H1 (cell line): ENCODE measurements around the gene SRGAP3. TPM values are rescaled to one million over a fixed set of nuclear protein-coding genes. Genes with fewer than 3 reads are reported as not detected.

Source experiments
- BCL11A ChIP-seq, 2 experiments: IDR thresholded peaks; one replicate each; pipeline ENCODE4 v1.6.1; 2011; ENCODE audit warnings: low read depth in 2 of 2, low read length in 2 of 2, mild to moderate bottlenecking in 2 of 2
- CBX8 ChIP-seq: fragments of 300-800, 300-1000 bp; sonication (generic); IDR thresholded peaks from 2 replicates; pipeline ENCODE4 v1.7.1; 2016; ENCODE audit warnings: low read depth, low read length, borderline replicate concordance
- CHD1 ChIP-seq: IDR thresholded peaks from 2 replicates; pipeline ENCODE4 v1.6.1; 2012; ENCODE audit warnings: low read depth, low read length, improper control_type of control experiment
- CREB1 ChIP-seq: IDR thresholded peaks from 2 replicates; pipeline ENCODE4 v1.6.1; 2012; ENCODE audit warnings: inconsistent platforms
- HDAC6 ChIP-seq: IDR thresholded peaks from one replicate; pipeline ENCODE4 v1.7.1; 2012; ENCODE audit warnings: low read depth, mild to moderate bottlenecking, inconsistent platforms, low read length, moderate library complexity
- KDM4A ChIP-seq: IDR thresholded peaks from one replicate; pipeline ENCODE4 v1.7.1; 2012; ENCODE audit warnings: low read depth, mild to moderate bottlenecking, moderate library complexity, low read length, inconsistent platforms; ENCODE audit not compliant: severe bottlenecking
- NRF1 ChIP-seq: IDR thresholded peaks from 2 replicates; pipeline ENCODE4 v1.6.1; 2011; ENCODE audit warnings: mild to moderate bottlenecking, low read depth, low read length, improper control_type of control experiment
- RAD21 ChIP-seq, 2 experiments: IDR thresholded peaks in 1 of 2; conservative IDR thresholded peaks in 1 of 2; 2 replicates each; pipeline ENCODE4 v1.6.1; 2011; ENCODE audit warnings: low read depth in 2 of 2, low read length in 2 of 2, improper control_type of control experiment in 1 of 2, inconsistent platforms in 1 of 2, mild to moderate bottlenecking in 1 of 2, moderate library complexity in 1 of 2
- SUZ12 ChIP-seq: fragments of 200-600 bp; sonication (generic); IDR thresholded peaks from 2 replicates; pipeline ENCODE4 v1.6.1; 2012; ENCODE audit warnings: mild to moderate bottlenecking, inconsistent platforms, low read length, moderate library complexity, mixed read lengths
- polyA plus RNA-seq, 7 experiments: library from polyadenylated mRNA; depleted of rRNA in 3 of 7; stranded (reverse) in 5 of 7; unstranded in 2 of 7; fragments of >200 nt in 5 of 7; fragments of 200-250 nt in 2 of 7; gene quantifications; 1 replicate in 5 of 7; 2 replicates in 1 of 7; 4 replicates in 1 of 7; pipeline versions ENCODE4 v1.2.1 to v1.2.3, GENCODE V29; 2011 to 2013; ENCODE audit warnings: missing spikeins in 2 of 7, mixed read lengths in 2 of 7
- total RNA-seq: library from RNA; stranded (reverse); fragmentation: NEBNext Ultra II Directional; extraction: Animal tissue kit (Norgen Biotek cat#: 25700); gene quantifications from 2 replicates; pipeline ENCODE4 v1.2.1, GENCODE V29; 2021

SRGAP3 gene
- total and polyA plus RNA-seq, 2 of the 8 experiments (the other 6 are each of a cell fraction or from before 2014, with no cell fraction given): 5.8 to 11.4 TPM

GRCh38 chr3:8985411-8985831, 264.0 kb downstream of the SRGAP3 start (continued):
- TF ChIP-seq SUZ12: no peak
- no peak for TF ChIP-seq KDM4A
- no peak for TF ChIP-seq HDAC6
- TF ChIP-seq CBX8: no peak
- no peak for TF ChIP-seq CHD1
- no peak for TF ChIP-seq CREB1
- no peak for TF ChIP-seq NRF1
- no peak for TF ChIP-seq RAD21 (IDR thresholded peaks at IDR 0.05 in 1 of 2, conservative IDR thresholded peaks at IDR 0.05 in 1 of 2; ENCODE audit: low read depth in 2 of 2, low read length in 2 of 2)
- TF ChIP-seq BCL11A (IDR thresholded peaks at IDR 0.05; ENCODE audit: low read depth in 2 of 2, low read length in 2 of 2): no peak
